ENCODE data around the gene ACTR10.

The ACTR10 gene

GRCh38 chr14:58282925-58283593, 83.1 kb downstream of the ACTR10 start:
- no peak for DNase-seq

GRCh38 chr14:58283730-58284129, 83.8 kb downstream of the ACTR10 start:
- no peak for DNase-seq

GRCh38 chr14:58285132-58285531, 85.2 kb downstream of the ACTR10 start:
- DNase-seq = no peak
